GM19468 (cell line): Measurements from ENCODE around the gene SOSTDC1.
"Not testable (repeated sequence)": the region's sequence is repeated elsewhere in the genome, so short reads cannot be mapped to it uniquely, and the experiment has no call there.

Experiments
- ATAC-seq: cut with Tn5 transposase; IDR thresholded peaks from one replicate; pipeline ENCODE4 v1.9.1; 2021; ENCODE audit warnings: mild to moderate bottlenecking, moderate library complexity, moderate number of reproducible peaks; ENCODE audit not compliant: unreplicated experiment; ENCODE audit errors: extremely low read depth

Gene SOSTDC1, protein sequence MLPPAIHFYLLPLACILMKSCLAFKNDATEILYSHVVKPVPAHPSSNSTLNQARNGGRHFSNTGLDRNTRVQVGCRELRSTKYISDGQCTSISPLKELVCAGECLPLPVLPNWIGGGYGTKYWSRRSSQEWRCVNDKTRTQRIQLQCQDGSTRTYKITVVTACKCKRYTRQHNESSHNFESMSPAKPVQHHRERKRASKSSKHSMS

DNA sequence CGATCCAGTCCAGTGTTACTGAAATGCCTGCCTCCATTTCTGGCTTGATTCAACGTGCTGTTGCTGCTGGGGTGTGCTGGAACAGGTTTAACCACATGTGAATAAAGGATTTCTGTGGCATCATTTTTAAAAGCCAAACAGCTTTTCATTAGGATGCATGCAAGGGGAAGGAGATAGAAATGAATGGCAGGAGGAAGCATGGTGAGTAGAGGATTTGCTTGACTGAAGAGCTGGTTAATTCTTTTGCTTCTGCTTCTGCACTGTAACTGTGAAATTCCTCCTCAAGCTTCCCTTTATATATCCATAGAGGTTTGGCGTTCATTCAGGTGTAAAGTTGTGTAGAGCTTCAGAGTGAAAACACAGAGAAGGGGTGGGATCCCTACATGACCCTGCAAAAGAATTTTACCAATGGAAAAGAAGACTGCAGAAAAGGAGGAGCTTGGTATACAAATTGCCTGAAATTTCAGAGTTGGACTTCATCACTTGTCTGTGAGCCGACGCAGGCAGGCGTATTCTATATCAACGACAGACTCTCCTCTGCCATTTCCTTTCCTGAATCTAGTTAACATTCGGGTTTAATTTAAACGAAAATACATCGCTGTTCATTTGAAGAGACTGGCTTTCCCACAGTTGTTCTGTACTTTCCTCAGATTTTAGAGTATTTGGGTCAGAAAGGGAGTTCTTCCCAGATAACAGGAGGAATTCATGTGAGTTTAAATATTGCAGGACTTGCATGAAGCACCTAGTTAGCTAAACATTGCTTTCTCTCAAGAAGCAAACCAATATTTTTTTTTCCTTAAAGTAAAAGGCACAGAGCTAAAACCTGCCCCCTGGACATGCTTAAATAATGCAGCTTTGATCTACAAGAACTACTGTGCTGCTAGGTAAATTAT, at the start of gene SOSTDC1:
SOSTDC1 (minus strand) TSS at position 270 of the 893 bp plus-strand sequence; CDS start at position 200, 70 bp downstream.
- ATAC-seq = no peak

DNA sequence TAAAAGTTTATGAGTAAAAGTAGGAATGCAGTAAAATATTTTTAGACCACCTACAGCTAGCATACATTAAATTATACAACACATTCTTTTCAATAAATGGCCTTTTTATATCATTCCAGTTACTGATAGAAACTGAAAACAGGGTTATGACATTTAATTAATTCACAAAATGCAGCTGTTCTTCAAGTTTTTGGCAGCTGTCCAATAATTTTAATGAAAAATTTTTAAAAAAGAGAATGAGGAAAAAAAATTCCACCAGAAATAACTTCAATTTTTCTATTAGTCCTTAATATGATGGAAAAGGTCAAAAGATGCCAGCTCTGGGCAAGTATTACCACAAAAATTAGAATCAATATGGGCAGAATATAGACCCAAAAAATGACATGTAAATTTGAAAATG, 49.2 kb upstream of the SOSTDC1 start:
- no peak for ATAC-seq

DNA sequence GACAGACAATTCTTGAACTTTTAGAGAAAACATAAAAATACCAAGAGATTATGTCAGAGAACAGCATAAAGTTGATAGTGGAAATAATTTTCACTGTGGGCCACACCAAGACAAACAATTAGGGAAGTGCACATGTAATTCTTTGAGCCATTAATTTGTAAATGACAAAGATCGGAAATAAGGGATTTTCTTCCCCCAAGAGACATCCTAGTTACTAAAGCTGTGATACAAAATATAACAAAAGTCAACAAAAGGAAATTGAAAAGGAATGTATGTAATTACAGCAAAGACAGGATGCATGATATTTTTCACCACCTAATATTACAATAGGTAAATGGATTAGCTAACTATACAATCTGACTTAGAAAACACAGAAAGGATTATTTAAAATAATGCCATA, 48.7 kb upstream of the SOSTDC1 start:
- ATAC-seq = no peak

DNA sequence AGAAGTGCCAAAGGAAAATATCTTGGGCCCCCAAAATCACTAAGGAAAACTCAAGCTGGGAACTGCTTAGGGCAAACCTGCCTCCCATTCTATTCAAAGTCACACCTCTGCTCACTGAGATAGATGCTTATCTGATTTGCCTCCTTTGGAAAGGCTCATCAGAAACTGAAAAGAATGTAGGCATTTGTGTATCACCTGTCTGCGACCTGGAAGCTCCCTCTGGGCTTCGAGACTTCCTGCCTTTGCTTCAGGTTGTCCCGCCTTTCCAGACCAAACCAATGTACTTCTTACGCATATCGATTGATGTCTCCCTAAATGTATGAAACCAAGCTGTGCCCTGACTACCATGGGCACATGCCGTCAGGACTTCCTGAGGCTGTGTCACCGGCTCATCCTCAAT, 46.6 kb upstream of the SOSTDC1 start:
- ATAC-seq = no peak

DNA sequence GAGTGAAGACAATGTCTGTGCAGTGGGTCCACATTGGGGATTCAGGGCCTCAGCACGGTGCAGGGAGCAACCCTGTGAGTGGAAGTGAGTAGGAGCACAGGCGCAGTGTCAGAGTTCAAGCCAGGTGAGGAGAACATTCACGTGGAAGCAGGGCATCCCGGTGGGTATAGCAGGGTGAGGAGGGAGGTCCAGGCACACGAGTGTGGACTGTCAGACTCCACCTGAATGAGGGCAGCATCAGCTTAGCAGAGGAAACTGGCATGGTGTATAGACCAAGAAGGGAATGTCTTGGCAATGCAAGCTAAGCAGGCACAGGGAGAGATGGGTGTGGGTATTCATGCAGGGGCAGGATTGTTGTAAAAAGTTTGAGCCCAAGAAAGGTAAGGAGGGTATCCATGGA, 45.8 kb upstream of the SOSTDC1 start:
- no peak for ATAC-seq

DNA sequence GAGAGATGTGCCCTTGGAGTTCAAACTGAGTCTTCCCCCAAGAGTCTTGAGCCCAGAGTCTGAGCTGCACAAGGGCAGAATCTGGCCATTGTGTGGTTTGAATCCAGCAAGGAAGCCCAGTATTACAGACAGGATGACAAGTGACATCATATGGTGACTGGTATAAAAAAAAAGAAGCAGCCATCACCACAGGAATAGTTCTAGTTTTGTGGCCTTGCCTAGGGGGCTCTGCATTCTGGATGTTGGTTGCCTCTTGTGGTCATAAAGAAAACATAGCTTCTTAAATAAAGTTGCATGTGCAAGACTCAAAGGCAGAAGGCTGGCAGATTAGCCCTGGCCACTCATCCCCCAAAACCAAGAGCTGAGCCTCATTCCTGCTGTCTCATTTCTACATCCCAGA, 44.3 kb upstream of the SOSTDC1 start:
- ATAC-seq = no peak

DNA sequence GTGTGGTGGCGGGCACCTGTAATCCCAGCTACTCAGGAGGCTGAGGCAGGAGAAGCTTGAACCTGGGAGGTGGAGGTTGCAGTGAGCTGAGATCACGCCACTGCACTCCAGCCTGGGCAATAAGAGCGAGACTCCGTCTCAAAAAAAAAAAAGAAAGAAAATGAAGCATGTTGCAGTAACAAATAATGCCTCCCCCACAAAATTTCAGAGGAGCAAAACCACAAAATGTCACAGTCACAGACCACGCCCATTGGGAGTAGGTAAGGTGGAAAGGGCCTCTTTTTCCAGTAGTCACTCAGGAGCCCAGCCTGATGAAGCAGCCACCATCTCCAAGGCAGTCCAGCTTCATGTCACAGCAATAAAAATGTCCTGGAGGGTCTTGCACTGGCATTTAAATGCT, 40.9 kb upstream of the SOSTDC1 start:
- ATAC-seq = not testable (repeated sequence)

DNA sequence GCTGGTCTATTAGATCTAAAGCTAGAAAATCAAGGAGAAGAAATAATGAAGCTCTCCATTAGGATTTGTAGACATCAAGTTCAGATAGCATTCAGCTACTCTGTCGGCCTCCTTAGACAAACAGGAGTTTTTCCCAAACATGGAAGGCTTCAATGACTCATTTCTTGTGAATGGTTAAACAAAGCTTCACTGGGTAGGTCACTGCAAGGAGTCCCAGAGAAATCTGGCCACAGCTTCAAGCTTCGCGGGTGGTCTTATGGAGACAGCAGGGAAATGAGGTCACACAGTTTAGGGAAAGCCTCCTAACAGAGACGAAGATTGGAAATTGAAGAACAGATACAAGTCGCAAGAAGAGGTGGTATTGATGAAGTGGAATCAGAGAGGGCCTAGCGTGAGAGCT, 38.5 kb upstream of the SOSTDC1 start:
- ATAC-seq = no peak

DNA sequence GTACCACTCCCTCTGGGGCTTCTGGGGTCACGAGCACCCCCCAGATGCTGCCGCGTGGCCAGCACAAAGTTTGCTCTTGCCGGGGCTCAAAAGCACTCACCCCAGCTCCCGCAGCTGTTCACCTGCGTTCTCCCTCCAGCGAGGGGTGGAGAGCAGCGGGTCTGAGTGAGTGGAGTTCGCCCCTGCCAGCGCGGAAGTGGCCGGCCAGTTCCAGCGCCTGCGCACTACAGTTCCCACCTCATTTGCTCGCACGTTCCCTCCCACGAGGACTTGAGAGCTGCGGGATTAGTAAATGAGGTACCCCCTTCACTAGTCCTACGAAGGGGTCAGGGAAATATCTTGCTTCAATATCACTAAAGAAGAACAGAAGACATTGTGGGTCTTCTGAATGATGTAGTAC, 36.8 kb upstream of the SOSTDC1 start:
- no peak for ATAC-seq

DNA sequence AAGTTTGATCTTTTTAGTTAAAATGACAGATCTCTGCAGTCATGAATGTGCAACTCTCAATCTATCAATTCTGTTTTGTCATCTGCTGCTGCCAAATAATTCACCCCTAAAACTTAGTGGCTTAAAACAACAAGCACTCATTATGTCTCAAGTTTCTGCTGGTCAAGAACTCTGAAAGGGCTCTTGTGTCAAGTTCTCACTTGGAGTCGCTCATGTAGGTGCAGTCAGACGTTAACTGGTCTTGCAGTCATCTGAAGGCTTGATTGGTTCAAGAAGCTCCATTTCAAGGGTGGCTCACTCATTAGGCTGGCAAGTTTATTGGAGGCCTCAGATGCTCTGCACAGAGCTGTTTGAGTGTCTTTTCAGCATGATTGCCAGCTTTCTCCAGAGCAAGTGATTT, 32.6 kb upstream of the SOSTDC1 start:
- ATAC-seq = no peak

DNA sequence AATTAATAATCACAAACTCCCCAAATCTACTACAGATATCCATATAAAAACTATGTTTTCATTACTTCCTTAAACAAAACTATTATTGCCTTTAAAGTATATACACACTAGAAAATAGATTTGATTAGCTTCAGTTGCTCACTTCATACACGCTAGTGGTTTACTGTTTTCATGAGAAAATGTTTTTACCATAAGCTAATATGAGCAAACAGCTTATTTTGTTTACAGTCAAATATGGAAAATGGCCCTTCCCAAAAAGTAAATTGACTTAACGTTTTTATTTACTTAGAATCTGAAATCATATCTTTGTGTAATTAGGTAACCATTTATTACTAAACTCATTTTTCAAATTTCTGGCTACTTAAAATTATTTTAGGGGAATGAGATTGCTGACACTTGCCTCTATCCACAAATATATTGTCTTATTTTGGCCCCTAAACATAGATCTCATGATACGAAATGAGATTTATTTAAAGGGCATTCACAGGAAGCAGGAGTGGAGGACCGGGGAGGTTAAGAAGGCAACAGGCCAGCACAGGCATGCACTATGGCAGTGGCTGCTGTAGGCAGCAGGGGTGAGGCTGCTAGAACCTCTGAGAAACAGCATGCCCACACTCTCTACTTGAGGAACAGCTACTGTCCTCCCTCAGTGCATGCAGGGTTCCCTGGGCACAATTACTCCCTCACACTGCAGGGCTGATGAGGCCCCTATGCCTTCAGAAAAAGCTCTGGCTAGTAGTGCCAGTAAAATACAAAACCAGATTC, 29.6 kb upstream of the SOSTDC1 start:
- no peak for ATAC-seq

DNA sequence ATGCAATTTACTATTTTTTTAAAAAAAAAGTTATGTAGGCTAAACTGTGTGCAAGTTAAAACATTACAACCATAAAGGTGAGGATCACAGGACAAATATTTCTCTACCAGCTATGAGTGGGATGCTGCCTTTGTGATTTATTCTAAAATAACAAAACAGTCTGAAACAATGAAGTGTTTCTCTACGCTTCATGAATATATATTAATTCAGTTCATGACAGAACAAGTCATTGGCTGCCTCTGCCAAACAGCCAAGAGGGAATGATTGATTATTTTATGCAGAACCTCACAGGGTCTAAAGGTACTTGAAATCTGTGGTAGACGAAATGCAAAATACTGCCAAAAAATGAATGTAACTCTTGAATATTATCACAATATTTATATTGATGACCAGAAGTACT, 29.0 kb upstream of the SOSTDC1 start:
- ATAC-seq = no peak

DNA sequence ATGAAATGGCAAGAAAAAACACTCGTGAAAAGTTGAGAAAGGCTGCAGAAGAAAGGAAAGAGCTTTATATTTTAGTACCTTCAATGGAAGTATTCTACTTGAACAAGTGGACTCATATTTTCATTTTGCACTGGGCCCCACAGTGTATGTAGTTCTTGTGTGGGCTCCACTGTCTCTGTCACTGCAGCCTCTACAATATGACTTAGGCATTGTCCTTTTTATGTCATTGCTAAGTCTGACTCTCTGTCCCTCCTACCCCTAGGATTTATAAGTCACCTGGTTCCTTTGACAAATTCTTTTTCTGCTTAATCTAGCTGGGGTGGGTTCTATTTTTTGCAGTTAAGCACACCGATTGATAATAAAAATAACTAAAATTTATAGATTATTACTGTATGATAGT, 27.7 kb upstream of the SOSTDC1 start:
- ATAC-seq = no peak

DNA sequence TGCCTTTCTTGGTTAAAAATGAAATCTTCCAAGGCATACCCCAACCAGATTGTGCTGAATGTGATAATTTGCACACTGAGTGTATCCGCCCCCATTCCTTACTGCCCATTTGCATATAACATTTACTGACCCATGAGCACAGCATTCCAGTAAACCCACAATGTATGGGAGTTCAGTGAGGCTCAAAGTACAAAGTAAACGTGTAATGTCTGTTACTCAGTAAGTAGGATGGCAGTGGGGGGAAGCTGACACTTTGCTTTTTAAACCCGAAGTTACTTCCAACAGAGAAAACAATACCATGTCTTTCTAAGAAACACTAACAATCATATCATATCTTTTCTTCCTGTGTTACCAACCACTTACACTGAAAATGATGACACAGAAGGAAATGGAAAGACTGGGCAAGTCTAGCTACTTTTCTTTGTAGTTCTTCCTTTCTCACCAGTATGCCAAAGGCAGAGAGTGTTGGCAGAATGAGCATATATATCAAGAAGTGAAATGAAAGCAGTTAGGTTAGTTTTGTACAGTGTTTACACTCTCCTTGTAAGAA, 27.1 kb upstream of the SOSTDC1 start:
- ATAC-seq = no peak

DNA sequence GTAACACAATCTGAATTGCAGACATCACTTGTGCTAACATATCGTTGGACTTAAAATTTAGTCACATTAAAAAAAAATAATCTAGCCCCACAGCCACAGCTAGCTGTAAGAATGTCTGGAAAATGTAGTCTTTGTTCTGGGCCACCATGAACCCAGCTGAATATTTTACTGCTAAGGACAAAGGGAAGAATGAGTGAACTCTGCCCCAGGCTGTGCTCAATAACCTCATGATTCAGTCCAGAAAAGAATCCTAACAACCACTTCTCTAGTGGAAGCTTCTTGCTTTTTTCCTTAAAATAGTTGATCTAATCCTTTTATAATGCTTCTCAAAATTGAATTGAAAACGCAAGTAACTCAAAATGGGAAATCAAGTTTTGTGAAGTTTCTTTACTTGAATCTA, 25.6 kb upstream of the SOSTDC1 start:
- no peak for ATAC-seq

DNA sequence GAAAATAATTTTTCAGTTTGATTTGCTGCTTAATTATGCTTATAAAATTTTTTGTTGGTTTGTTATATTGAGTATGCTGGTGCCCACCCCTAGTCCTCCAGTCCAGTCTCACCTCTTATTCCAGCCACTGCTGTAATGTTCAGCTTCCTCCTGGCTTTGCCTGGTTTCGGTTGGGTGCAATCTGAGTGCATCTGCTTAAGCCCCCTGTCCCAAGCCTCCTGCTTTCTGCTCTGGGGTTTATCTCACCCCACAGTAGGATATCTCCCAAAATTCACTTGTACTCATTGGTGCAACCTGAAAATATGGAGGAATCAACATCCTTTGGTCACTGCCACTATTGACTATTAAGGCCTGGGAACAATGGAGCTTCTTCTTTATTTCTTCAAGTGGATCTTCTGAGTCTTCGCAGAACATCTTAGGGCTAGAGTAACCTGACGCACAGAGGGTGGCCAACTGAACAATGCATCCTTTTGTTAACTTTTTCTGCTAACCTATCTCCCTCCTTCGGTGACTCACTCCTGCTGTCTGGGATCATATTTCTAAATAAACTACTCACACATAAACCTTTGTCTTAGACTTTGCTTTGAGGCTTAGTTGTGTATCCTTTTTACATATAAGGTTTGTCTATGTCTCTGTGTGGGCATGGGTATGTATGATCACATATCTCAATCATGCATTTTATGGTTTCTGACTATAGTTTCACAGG, 19.1 kb upstream of the SOSTDC1 start:
- no peak for ATAC-seq

DNA sequence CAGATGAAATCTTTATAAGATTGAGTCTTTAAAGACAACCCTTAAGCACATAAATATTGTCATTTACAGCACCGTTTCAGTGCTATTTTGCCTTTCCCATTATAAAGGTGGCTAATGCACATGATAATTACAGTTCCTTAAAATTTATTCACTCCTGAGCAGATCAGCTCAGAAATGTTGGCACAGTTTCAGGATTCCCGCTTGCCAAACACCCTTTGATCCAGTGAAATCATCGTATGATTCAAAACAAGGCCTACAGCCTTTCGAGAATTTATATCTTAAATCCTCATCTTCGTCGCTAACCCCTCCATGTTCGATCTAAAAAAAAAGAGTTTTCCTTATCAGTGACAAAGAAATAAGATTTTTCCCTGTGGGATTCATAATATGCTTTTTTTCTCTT, 14.1 kb upstream of the SOSTDC1 start:
- ATAC-seq = no peak

DNA sequence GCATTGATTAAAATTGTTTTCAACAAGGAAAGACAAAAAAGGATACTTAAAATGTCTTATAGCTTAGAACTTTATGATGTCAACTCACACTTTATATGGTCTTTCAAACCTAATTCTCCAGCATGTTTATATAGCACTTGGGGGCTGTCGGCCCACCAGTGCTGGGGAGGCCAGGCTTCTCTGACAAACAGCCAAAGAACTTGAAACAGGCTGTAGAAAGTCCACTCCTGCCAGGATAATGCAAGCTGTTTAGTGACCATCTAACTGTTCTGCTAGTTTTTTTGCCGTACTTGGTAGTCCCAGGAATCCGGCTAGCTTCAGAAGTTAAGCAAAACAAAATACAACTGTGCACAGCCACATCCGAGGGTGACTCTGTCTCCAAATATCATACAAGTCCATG, 13.6 kb upstream of the SOSTDC1 start:
- ATAC-seq = no peak

DNA sequence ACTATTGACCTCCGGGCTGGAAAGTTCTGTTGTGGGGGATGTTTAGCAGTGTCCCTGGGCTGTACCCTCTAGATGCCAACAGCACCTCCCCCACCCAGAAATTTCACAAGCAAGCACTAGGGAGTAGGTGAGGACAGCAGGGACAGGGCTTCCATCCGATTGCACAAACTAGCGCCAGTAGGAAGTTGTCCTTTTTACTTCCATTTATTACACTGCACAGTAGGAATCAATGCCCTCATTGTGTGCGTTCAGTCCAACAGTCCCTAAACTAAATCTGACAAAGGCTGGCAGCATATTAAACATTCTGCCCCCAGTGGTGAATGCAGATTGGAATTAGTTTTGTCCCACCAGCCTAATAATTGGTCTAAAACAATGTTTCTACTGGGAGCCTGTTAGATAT, 6.4 kb upstream of the SOSTDC1 start:
- ATAC-seq = no peak
